Common myeloid progenitor, CD34-positive (primary cell): ENCODE measurements around the gene LRP6.
A peak's percentile ranks its signal among the peaks of the same experiment; 100 is the strongest.

Source experiments
- CTCF ChIA-PET: fragments of 350-600 bp; sonication (Branson Sonifier 250); formaldehyde crosslinking; loops from one replicate; lab custom pipeline; 2021; ENCODE audit warnings: antibody characterized with exemption; lab: Charles Lee
- POLR2A ChIA-PET: fragments of 350-600 bp; sonication (Branson Sonifier 250); formaldehyde crosslinking; loops from one replicate; lab custom pipeline; 2021; ENCODE audit warnings: antibody characterized with exemption; lab: Charles Lee
- DNase-seq, 3 donors: peaks; one replicate each; pipeline versions ENCODE4 v3.0.0 to v3.0.0-alpha.2; 2013
- H3K27ac ChIP-seq, 2 experiments: 1 replicate in 1 of 2; 2 replicates in 1 of 2; pipeline ENCODE4 v1.7.0; 2013; ENCODE audit warnings: inconsistent platforms in 2 of 2, low read length in 2 of 2, mild to moderate bottlenecking in 2 of 2, low read depth in 1 of 2, moderate library complexity in 1 of 2; ENCODE audit not compliant: severe bottlenecking in 2 of 2, insufficient read depth in 1 of 2, poor library complexity in 1 of 2
- H3K27me3 ChIP-seq, 5 experiments: replicated peaks in 2 of 5; 1 replicate in 3 of 5; 2 replicates in 2 of 5; pipeline versions ENCODE4 v1.6.1 to v1.7.0; 2013; ENCODE audit warnings: low read length in 4 of 5, mild to moderate bottlenecking in 2 of 5, moderate library complexity in 2 of 5, inconsistent platforms in 1 of 5; ENCODE audit not compliant: insufficient read depth in 5 of 5, control insufficient read depth in 4 of 5
- H3K36me3 ChIP-seq, 4 experiments: 1 replicate in 2 of 4; 2 replicates in 2 of 4; pipeline versions ENCODE4 v1.6.1 to v1.7.0; 2013; ENCODE audit warnings: low read length in 3 of 4, control low read depth in 1 of 4, mild to moderate bottlenecking in 1 of 4; ENCODE audit not compliant: control insufficient read depth in 4 of 4, insufficient read depth in 4 of 4
- H3K4me1 ChIP-seq, 4 experiments: 1 replicate in 3 of 4; 2 replicates in 1 of 4; pipeline versions ENCODE4 v1.6.1 to v1.7.1; 2013; ENCODE audit warnings: low read length in 3 of 4, mild to moderate bottlenecking in 3 of 4, control low read depth in 1 of 4, inconsistent platforms in 1 of 4, moderate library complexity in 1 of 4; ENCODE audit not compliant: control insufficient read depth in 4 of 4, insufficient read depth in 4 of 4; ENCODE audit errors: control extremely low read depth in 1 of 4
- H3K4me3 ChIP-seq, 7 experiments: 1 replicate in 4 of 7; 2 replicates in 3 of 7; pipeline versions ENCODE4 v1.5.1 to v1.7.0; 2013; ENCODE audit warnings: mild to moderate bottlenecking in 7 of 7, low read length in 6 of 7, moderate library complexity in 6 of 7, inconsistent platforms in 2 of 7, low read depth in 2 of 7, control low read depth in 1 of 7; ENCODE audit not compliant: insufficient read depth in 4 of 7, control insufficient read depth in 1 of 7; ENCODE audit errors: extremely low read depth in 1 of 7
- H3K9me3 ChIP-seq, 5 experiments: 1 replicate in 4 of 5; 2 replicates in 1 of 5; pipeline versions ENCODE4 v1.6.1 to v1.7.1; 2013; ENCODE audit warnings: low read length in 4 of 5, mild to moderate bottlenecking in 2 of 5, inconsistent platforms in 1 of 5, low read depth in 1 of 5, moderate library complexity in 1 of 5; ENCODE audit not compliant: control insufficient read depth in 4 of 5, insufficient read depth in 2 of 5; ENCODE audit errors: control extremely low read depth in 1 of 5
- WGBS: methylation state at CpG from one replicate; pipeline ENCODE4 v1.1.5; 2013; ENCODE audit not compliant: insufficient coverage; 5-methylcytosine and 5-hydroxymethylcytosine counted together

The LRP6 gene

DNA sequence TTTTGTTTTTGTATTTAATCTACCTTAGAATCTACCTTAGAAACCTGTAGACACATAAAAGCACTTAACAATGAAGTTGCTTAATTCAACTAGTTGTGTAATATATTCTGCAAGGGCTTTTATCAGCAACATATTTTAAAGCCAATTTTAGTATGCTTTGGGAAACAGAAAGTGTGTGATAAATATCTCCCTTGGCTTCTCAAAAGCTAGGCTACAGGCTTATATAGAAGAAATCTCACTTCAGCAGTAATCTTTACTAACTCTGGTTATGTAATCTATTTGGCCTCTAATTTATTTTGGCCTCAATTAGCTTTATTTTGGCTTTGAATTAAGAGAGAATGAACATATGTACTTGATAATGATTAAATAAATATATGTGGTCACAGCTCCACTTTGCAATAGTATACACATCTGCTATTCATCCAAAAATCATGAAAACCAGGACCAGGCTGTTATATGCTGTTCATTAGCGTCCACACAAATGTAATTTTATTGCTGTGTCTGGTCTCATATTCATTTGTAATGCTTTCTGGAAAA, 37.2 kb downstream of the LRP6 start:
- no peaks in the 10 kb centered on the region for H3K36me3 ChIP-seq
- POLR2A ChIA-PET, result no interaction called here
- no peak for DNase-seq
- no peaks in the 10 kb centered on the region for H3K27me3 ChIP-seq
- H3K9me3 ChIP-seq, result peaks cover 0 to 9% (median 0%) of the 10 kb centered on the region in 5 experiments
- WGBS, result 100% methylated on average over 1 of the region's 1 CpG
- no peak overlapping the region for H3K27ac ChIP-seq
- H3K4me1 ChIP-seq, result no peaks in the 10 kb centered on the region
- no peak overlapping the region for H3K4me3 ChIP-seq
- CTCF ChIA-PET, result no interaction called here

DNA sequence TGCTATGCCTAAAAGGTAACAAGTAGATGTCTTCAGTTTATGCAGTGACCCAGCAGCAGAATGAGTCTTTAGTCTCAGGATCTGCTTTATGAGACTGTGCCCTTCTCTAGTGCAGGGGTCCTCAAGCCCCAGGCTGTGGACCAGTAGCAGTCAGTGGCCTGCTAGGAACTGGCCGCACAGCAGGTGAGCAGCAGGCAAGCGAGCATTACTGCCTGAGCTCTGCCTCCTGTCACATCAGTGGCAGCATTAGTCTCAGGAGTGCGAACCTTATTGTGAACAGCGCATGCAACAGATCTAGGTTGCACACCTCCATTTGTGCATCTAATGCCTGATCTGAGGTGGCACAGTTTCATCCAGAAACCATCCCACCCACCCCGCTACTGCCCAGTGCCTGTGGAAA, 38.4 kb downstream of the LRP6 start:
- ChIA-PET POLR2A (no interaction called here), CTCF (no interaction called here)
- Histone ChIP-seq H3K9me3 (peaks cover 0 to 9% (median 0%) of the 10 kb centered on the region in 5 experiments), H3K27me3 (no peaks in the 10 kb centered on the region), H3K4me3 (no peak overlapping the region), H3K27ac (no peak overlapping the region), H3K4me1 (no peaks in the 10 kb centered on the region), H3K36me3 (no peaks in the 10 kb centered on the region)
- 98% methylated on average over 4 of the region's 5 CpGs for WGBS
- no peak for DNase-seq

DNA sequence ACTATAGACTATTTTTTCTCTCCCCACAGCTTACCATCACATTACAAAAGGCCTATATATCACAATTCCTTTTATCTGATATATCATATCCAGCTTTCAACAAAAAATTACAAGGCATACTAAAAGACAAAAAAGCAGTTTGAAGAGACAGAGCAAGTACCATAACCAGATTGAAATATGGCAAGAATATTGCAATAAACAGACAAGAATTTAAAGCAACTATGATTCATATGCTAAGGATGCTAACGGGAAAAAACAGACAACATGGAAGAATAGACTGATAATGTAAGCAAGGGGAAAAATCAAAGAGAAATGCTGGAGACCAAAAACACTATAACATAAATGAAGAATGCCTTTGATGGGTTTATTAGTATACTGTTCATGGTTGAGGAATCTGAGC, 40.7 kb downstream of the LRP6 start:
- Histone ChIP-seq H3K27me3 (no peaks in the 10 kb centered on the region), H3K4me3 (no peak overlapping the region), H3K27ac (no peak overlapping the region), H3K36me3 (no peaks in the 10 kb centered on the region), H3K4me1 (no peaks in the 10 kb centered on the region), H3K9me3 (peaks cover 0 to 9% (median 0%) of the 10 kb centered on the region in 5 experiments)
- no peak for DNase-seq
- CTCF ChIA-PET, result no interaction called here
- no CpG with 5 or more reads among the region's 1 CpG for WGBS
- POLR2A ChIA-PET, result no interaction called here

GRCh38 chr12:12224240-12224940, 42.5 kb downstream of the LRP6 start:
- POLR2A ChIA-PET, result no interaction called here
- Histone ChIP-seq H3K27ac (no peak overlapping the region), H3K36me3 (no peaks in the 10 kb centered on the region), H3K4me3 (no peak overlapping the region), H3K27me3 (no peaks in the 10 kb centered on the region), H3K4me1 (no peaks in the 10 kb centered on the region), H3K9me3 (peaks cover 0 to 9% (median 0%) of the 10 kb centered on the region in 5 experiments)
- CTCF ChIA-PET, result no interaction called here
- DNase-seq, result peak in 2 of 3 donors; percentile 21 to 51
- WGBS, result 100% methylated on average over 1 of the region's 2 CpGs

GRCh38 chr12:12221560-12221959, 45.3 kb downstream of the LRP6 start:
- CTCF ChIA-PET, result no interaction called here
- peaks cover 0 to 8% (median 4%) of the 10 kb centered on the region in 4 experiments for H3K4me1 ChIP-seq
- no peaks in the 10 kb centered on the region for H3K27me3 ChIP-seq
- DNase-seq, result no peak
- 100% methylated on average over 1 of the region's 2 CpGs for WGBS
- POLR2A ChIA-PET, result no interaction called here
- H3K9me3 ChIP-seq, result peaks cover 0 to 9% (median 0%) of the 10 kb centered on the region in 5 experiments
- H3K36me3 ChIP-seq, result no peaks in the 10 kb centered on the region
- H3K4me3 ChIP-seq, result no peak overlapping the region
- no peak overlapping the region for H3K27ac ChIP-seq

DNA sequence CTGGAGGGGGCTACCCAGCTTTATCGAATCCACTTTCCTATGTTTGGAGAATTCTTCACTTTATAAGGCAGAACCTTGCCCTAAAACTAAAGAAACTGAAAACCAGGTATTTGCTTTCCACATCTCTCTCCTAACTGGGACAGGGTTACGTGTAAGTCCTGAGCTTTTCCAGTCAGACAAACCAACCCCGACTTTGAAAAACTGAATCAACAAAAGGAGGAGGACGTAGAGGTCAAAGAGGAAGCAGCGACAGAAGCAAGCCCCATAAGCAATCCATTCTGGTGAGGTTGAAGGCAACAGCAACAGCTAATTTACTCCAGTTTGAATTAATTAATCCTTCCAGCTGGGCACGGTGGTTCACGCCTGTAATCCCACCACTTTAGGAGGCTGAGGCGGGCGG, 47.2 kb downstream of the LRP6 start:
- peaks cover 0 to 3% (median 0%) of the 10 kb centered on the region in 5 experiments for H3K9me3 ChIP-seq
- H3K27ac ChIP-seq, result no peak overlapping the region
- ChIA-PET POLR2A (no interaction called here), CTCF (no interaction called here)
- no peak overlapping the region for H3K4me3 ChIP-seq
- no peaks in the 10 kb centered on the region for H3K36me3 ChIP-seq
- H3K4me1 ChIP-seq, result peaks cover 0 to 22% (median 15%) of the 10 kb centered on the region in 4 experiments
- WGBS, result 92% methylated on average over 5 of the region's 9 CpGs
- no peaks in the 10 kb centered on the region for H3K27me3 ChIP-seq
- no peak for DNase-seq

DNA sequence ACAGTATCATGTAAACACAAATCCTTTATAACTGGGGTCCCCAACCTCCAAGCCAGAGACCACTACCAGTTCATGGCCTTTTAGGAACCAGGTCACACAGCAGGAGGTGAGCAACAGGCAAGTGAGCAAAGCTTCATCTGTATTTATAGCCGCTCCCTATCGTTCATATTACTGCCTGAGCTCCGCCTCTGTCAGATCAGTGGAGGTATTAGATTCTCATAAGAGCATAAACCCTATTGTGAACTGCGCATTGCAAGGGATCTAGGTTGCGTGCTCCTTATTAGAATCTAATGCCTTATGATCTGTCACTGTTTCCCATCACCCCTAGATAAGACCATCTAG, 49.9 kb downstream of the LRP6 start:
- Histone ChIP-seq H3K27me3 (no peaks in the 10 kb centered on the region), H3K9me3 (peaks cover 0 to 3% (median 0%) of the 10 kb centered on the region in 5 experiments), H3K27ac (peak overlapping the region in 1 of 2 experiments; percentile 32), H3K4me3 (peak overlapping the region in 1 of 7 experiments; percentile 13), H3K36me3 (no peaks in the 10 kb centered on the region), H3K4me1 (peaks cover 0 to 23% (median 16%) of the 10 kb centered on the region in 4 experiments)
- ChIA-PET CTCF (no interaction called here), POLR2A (no interaction called here)
- WGBS, result 88% methylated on average over 4 of the region's 5 CpGs
- DNase-seq, result no peak
